ENCODE data around the gene CBX4.

CBX4 gene

GRCh38 chr17:79829004-79829403 is 10.2 kb downstream of the CBX4 start:
- DNase-seq, result no peak

GRCh38 chr17:79826841-79827578 is 12.2 kb downstream of the CBX4 start:
- DNase-seq, result no peak

GRCh38 chr17:79826204-79826680 is 13.0 kb downstream of the CBX4 start:
- DNase-seq, result no peak

GRCh38 chr17:79825580-79825921 is 13.7 kb downstream of the CBX4 start:
- DNase-seq, result no peak

- no peak for DNase-seq
Measured at GRCh38 chr17:79824893-79825579, 14.2 kb downstream of the CBX4 start.

GRCh38 chr17:79824234-79824633 is 15.0 kb downstream of the CBX4 start:
- no peak for DNase-seq

GRCh38 chr17:79822583-79823124 is 16.6 kb downstream of the CBX4 start:
- DNase-seq, result no peak

GRCh38 chr17:79821331-79822095 is 17.7 kb downstream of the CBX4 start:
- no peak for DNase-seq

- no peak for DNase-seq
Measured at GRCh38 chr17:79820959-79821330, 18.3 kb downstream of the CBX4 start.

- no peak for DNase-seq
Measured at GRCh38 chr17:79819534-79820276, 19.5 kb downstream of the CBX4 start.

GRCh38 chr17:79819085-79819484 is 20.2 kb downstream of the CBX4 start:
- DNase-seq, result no peak

- no peak for DNase-seq
Measured at GRCh38 chr17:79818026-79818758, 21.0 kb downstream of the CBX4 start.

- no peak for DNase-seq
Measured at GRCh38 chr17:79815836-79816461, 23.3 kb downstream of the CBX4 start.

GRCh38 chr17:79814974-79815835 is 24.0 kb downstream of the CBX4 start:
- DNase-seq, result peak in 2 of 6 experiments; percentile 24 to 33

- DNase-seq, result no peak
Measured at GRCh38 chr17:79814127-79814973, 24.9 kb downstream of the CBX4 start.

- DNase-seq, result no peak
Measured at GRCh38 chr17:79813297-79814126, 25.7 kb downstream of the CBX4 start.

GRCh38 chr17:79812353-79813258 is 26.6 kb downstream of the CBX4 start:
- DNase-seq, result peak in 1 of 6 experiments; percentile 32

All from stimulated activated naive CD4-positive, alpha-beta T cell (primary cell).